ENCODE data around the gene APH1A. TPM values are rescaled to one million over a fixed set of nuclear protein-coding genes. Genes with fewer than 3 reads are reported as not detected.

The APH1A gene
- total RNA-seq, 1 experiment from 2014 or later, result 115 TPM

- no peak overlapping the region for H3K4me3 Mint-ChIP-seq
These were observed 33.4 kb downstream of the APH1A start for GRCh38 chr1:150235294-150235851.

More at GRCh38 chr1:150235294-150235851, 33.4 kb downstream of the APH1A start:
- peak overlapping the region; percentile 72 for H3K27ac ChIP-seq (ENCODE audit: insufficient read length, low read depth, low read length)
- H3K4me1 Mint-ChIP-seq, result peaks cover 18 to 19% of the 10 kb centered on the region in 2 experiments
- no peaks in the 10 kb centered on the region for H3K79me1 ChIP-seq (ENCODE audit: insufficient read depth, low read depth, low read length, poor library complexity, severe bottlenecking)
- peak overlapping the region; percentile 33 for H4K91ac ChIP-seq (ENCODE audit: insufficient read length, low read depth, low read length)
- no peaks in the 10 kb centered on the region for H4K20me1 ChIP-seq (ENCODE audit: control insufficient read depth, insufficient read depth, insufficient read length)
- H3K23ac ChIP-seq (ENCODE audit: insufficient read length, low read depth, low read length), result no peak overlapping the region
- H3K18ac ChIP-seq (ENCODE audit: insufficient read length, low read depth, low read length), result peak overlapping the region; percentile 90
- no peak for DNase-seq
- no peaks in the 10 kb centered on the region for H3K27me3 ChIP-seq (ENCODE audit: insufficient read depth, low read length)
- no CpG with 5 or more reads among the region's 27 CpGs for WGBS (ENCODE audit: extremely low coverage, insufficient read length, low lambda C conversion rate)
- no peak overlapping the region for H2BK20ac ChIP-seq (ENCODE audit: low read depth, low read length, poor library complexity, severe bottlenecking)
- no peak overlapping the region for H2BK15ac ChIP-seq (ENCODE audit: low read depth, low read length)
- no peak overlapping the region for H2AFZ ChIP-seq (ENCODE audit: low read length)
- peak overlapping the region; percentile 83 for H3K4me2 ChIP-seq (ENCODE audit: insufficient read depth, insufficient read length, low read length)
- H3K23me2 ChIP-seq (ENCODE audit: insufficient read length, low read depth, low read length, poor library complexity, severe bottlenecking), result peaks cover 15% of the 10 kb centered on the region
- H2BK120ac ChIP-seq (ENCODE audit: low read depth, low read length, poor library complexity, severe bottlenecking), result peak overlapping the region; percentile 74
- H3K27ac Mint-ChIP-seq, result no peak overlapping the region
- H3K4ac ChIP-seq (ENCODE audit: low read depth, low read length), result peak overlapping the region; percentile 81
- H3K36me3 Mint-ChIP-seq (ENCODE audit: insufficient read depth in 1 of 3, low read depth in 3 of 3), result peaks cover 6 to 17% (median 8%) of the 10 kb centered on the region in 3 experiments; a peak in 5 of 7 replicates
- no peaks in the 10 kb centered on the region; a peak in 1 of 5 replicates for H3K9me3 Mint-ChIP-seq
- H2BK12ac ChIP-seq (ENCODE audit: insufficient read length, low read depth, low read length), result no peak overlapping the region
- H3K9me3 ChIP-seq (ENCODE audit: control insufficient read depth, low read depth, low read length), result no peaks in the 10 kb centered on the region
- H4K8ac ChIP-seq (replicated peaks; ENCODE audit: insufficient read length, low read depth, low read length), result no peak overlapping the region
- TF ChIP-seq CTCF (conservative IDR thresholded peaks at IDR 0.05), result no peak
- H3K56ac ChIP-seq (ENCODE audit: insufficient read length, low read depth, low read length), result no peak overlapping the region
- H3K4me1 ChIP-seq (ENCODE audit: insufficient read depth, low read length), result no peaks in the 10 kb centered on the region; the same call in 1 of the 2 replicates
- peak overlapping the region; percentile 89 for H3K14ac ChIP-seq (ENCODE audit: insufficient read depth, low read length)
- no peak overlapping the region for H2AK5ac ChIP-seq (ENCODE audit: insufficient read length, low read length)
- H2BK5ac ChIP-seq (ENCODE audit: insufficient read length, low read length), result no peak overlapping the region
- peaks cover 22% of the 10 kb centered on the region; the same call in 1 of the 2 replicates for H3K79me2 ChIP-seq (ENCODE audit: insufficient read depth, low read length)
- no peak overlapping the region for H3T11ph ChIP-seq (ENCODE audit: low read length)
- H3K9ac ChIP-seq (ENCODE audit: extremely low read depth, insufficient read length, low read length), result peak overlapping the region; percentile 97
- no peaks in the 10 kb centered on the region; the same call in 1 of the 2 replicates for H3K27me3 Mint-ChIP-seq (ENCODE audit: low read depth)
- H4K5ac ChIP-seq (ENCODE audit: insufficient read length, low read depth, low read length), result no peak overlapping the region

All from H9 (cell line).